ENCODE results near the gene DCC.

DCC gene

GRCh38 chr18:52694804-52695203 is 354.8 kb downstream of the DCC start:
- no peak for DNase-seq (ENCODE audit: low read depth)

- DNase-seq (ENCODE audit: low read depth) = no peak
Measured at GRCh38 chr18:52700116-52700515, 360.1 kb downstream of the DCC start.

GRCh38 chr18:52700816-52701215 is 360.8 kb downstream of the DCC start:
- DNase-seq (ENCODE audit: low read depth) = no peak

- no peak for DNase-seq (ENCODE audit: low read depth)
Measured at GRCh38 chr18:52701219-52701935, 361.4 kb downstream of the DCC start.

- no peak for DNase-seq (ENCODE audit: low read depth)
Measured at GRCh38 chr18:52715421-52715820, 375.4 kb downstream of the DCC start.

- no peak for DNase-seq (ENCODE audit: low read depth)
Measured at GRCh38 chr18:52715991-52716390, 376.0 kb downstream of the DCC start.

GRCh38 chr18:52716973-52717372 is 377.0 kb downstream of the DCC start:
- DNase-seq (ENCODE audit: low read depth) = no peak

- no peak for DNase-seq (ENCODE audit: low read depth)
Measured at GRCh38 chr18:52722904-52723303, 382.9 kb downstream of the DCC start.

GRCh38 chr18:52723550-52723970 is 383.6 kb downstream of the DCC start:
- no peak for DNase-seq (ENCODE audit: low read depth)

GRCh38 chr18:52730972-52731619 is 391.1 kb downstream of the DCC start:
- no peak for DNase-seq (ENCODE audit: low read depth)

- DNase-seq (ENCODE audit: low read depth) = no peak
Measured at GRCh38 chr18:52738946-52739345, 398.9 kb downstream of the DCC start.

- DNase-seq (ENCODE audit: low read depth) = no peak
Measured at GRCh38 chr18:52746986-52747385, 407.0 kb downstream of the DCC start.

- no peak for DNase-seq (ENCODE audit: low read depth)
Measured at GRCh38 chr18:52747869-52748268, 407.9 kb downstream of the DCC start.

- DNase-seq (ENCODE audit: low read depth) = no peak
Measured at GRCh38 chr18:52748343-52748742, 408.3 kb downstream of the DCC start.

- no peak for DNase-seq (ENCODE audit: low read depth)
Measured at GRCh38 chr18:52749542-52749941, 409.5 kb downstream of the DCC start.

- no peak for DNase-seq (ENCODE audit: low read depth)
Measured at GRCh38 chr18:52750995-52751394, 411.0 kb downstream of the DCC start.

- DNase-seq (ENCODE audit: low read depth) = no peak
Measured at GRCh38 chr18:52764316-52764715, 424.3 kb downstream of the DCC start.

GRCh38 chr18:52766002-52766545 is 426.1 kb downstream of the DCC start:
- DNase-seq (ENCODE audit: low read depth) = no peak

GRCh38 chr18:52781113-52781512 is 441.1 kb downstream of the DCC start:
- DNase-seq (ENCODE audit: low read depth) = no peak

GRCh38 chr18:52791321-52791720 is 451.3 kb downstream of the DCC start:
- no peak for DNase-seq (ENCODE audit: low read depth)

- no peak for DNase-seq (ENCODE audit: low read depth)
Measured at GRCh38 chr18:52812834-52813233, 472.8 kb downstream of the DCC start.

GRCh38 chr18:52813635-52814416 is 473.8 kb downstream of the DCC start:
- no peak for DNase-seq (ENCODE audit: low read depth)

GRCh38 chr18:52815651-52816050 is 475.7 kb downstream of the DCC start:
- no peak for DNase-seq (ENCODE audit: low read depth)

Measured in stimulated activated CD4-positive, alpha-beta T cell treated with anti-CD3 and anti-CD28 coated beads, Interleukin-2, amount 100 ng/mL, for 4 hours (primary cell).